ENCODE results near the gene JMJD4.
"Not testable (repeated sequence)": the region's sequence is repeated elsewhere in the genome, so short reads cannot be mapped to it uniquely, and the experiment has no call there.

The JMJD4 gene

DNA sequence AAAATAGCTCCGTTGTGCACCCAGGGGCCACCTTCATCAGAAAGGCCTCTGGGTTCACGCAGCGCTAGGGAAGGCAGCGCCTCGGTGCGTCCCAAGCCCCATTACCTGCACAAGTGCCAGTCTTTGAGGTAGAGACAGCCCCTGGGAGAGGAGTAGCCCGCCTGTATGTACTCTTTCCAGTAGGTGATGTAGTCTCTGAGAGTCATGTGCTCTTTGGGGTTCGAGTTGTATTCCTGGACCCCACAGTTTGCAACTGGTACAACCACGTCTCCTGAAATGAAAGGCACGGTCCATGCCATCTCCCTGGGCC, 601 bp downstream of the JMJD4 start:
- DNase-seq (ENCODE audit: extremely low spot score, insufficient read length, low read depth) (no peak), FAIRE-seq (no peak)

DNA sequence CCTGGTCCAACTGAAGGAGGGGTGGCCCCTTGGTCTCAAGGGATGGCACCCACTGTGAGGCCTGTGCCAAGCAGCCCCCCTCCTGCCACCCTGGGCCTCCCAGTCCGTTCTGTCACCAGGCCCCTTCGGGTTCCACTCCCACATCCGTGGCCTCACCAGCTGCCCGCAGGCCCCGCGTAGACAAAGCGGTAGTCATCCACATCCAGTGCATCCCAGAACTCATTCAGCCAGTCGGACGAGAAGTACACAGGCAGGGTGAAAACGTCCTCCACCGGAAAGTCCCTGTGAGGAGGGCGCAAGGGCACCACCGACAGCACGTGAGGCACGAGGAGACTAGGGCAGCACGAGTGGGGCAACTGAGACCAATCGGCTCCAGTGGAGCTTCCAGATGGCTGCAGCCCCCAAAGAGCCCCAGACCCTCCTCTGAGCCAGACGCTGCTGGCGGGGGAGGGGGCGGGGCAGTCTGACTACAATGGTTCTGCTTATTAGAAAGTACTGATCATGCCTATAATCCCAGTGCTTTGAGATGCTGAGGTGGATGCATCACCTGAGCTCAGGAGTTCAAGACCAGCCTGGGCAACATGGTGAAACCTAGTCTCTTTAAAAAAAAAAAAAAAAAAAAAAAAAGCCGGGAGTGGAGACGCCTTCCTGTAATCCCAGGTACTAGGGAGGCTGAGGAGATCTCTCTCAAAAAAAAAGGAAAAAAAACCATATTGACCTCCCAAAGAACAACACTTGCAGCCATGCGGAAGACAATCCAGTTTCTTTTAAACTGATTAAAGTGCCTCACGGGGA, 1.2 kb downstream of the JMJD4 start:
- DNase-seq (ENCODE audit: extremely low spot score, insufficient read length, low read depth) (no peak), FAIRE-seq (no peak)

- FAIRE-seq (no peak), DNase-seq (ENCODE audit: extremely low spot score, insufficient read length, low read depth) (no peak)
These were observed 1.8 kb downstream of the JMJD4 start for GRCh38 chr1:227733309-227733705.

- DNase-seq (ENCODE audit: extremely low spot score, insufficient read length, low read depth) (no peak), FAIRE-seq (no peak)
These were observed 2.4 kb downstream of the JMJD4 start for GRCh38 chr1:227732586-227733308.

DNA sequence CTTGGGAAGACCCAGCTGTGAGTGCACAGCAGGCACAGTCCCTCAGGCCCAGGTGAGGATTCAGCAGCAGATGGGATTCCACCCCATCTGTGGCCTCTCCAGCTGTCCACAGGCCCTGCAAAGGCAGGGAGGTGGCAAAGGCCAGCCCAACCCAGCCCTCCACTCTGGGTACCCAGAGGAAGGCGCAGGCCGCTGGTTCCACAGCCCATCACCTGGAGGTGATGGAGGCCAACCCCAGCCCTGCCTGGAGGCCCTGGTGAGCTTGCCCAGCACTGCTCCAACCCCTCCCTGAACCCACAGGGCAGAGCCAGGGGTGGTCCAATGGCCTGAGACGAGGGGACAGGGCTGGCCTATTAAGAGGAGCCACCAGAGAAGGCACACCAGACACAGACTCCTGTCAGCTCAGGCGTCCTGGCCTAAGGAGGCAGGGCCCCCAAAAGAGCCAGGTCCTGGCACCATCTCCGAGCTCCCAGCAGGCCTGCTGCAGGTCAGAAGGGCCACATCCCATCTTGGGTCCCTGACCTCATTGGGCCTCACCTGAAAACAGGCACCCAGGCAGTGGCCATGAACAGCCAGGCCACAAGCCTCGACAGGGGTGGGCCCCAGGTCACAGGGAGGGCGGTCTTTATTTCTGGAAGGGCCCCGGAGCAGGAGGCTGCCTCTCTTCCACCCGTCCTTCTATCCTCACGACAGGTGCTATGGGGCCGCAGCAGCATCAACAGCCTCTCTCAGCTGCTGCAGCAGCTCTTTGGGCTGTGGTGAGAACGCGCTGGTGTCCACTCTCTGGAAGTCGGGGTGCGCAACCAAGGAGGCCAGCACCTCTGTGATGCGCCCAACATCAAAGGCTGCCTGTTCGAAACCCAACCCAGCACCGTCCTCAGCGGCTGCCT, 3.2 kb downstream of the JMJD4 start:
- FAIRE-seq (no peak), DNase-seq (ENCODE audit: extremely low spot score, insufficient read length, low read depth) (no peak)

DNA sequence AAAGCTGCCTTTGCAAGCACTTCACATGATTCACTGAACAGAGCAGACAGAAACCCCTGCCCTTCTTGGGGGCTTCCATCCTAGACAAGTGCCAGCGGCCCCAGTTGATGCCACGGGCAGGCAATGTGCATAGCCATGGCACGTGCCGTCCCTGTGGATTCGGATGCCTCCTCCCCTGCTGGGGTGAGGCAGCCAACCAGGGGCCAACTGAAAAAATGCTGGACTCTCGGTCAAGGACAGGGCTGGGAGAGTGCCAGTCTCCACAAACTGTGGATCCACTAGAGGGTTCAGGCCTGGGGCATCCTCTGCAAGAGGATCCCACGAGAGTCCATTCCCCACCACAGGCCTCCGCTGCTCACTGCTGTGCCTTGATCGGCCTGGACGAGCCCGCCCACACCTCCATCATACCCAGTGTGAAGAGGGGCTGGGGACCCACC, 3.8 kb downstream of the JMJD4 start:
- FAIRE-seq, result no peak
- no peak for DNase-seq (ENCODE audit: extremely low spot score, insufficient read length, low read depth)

DNA sequence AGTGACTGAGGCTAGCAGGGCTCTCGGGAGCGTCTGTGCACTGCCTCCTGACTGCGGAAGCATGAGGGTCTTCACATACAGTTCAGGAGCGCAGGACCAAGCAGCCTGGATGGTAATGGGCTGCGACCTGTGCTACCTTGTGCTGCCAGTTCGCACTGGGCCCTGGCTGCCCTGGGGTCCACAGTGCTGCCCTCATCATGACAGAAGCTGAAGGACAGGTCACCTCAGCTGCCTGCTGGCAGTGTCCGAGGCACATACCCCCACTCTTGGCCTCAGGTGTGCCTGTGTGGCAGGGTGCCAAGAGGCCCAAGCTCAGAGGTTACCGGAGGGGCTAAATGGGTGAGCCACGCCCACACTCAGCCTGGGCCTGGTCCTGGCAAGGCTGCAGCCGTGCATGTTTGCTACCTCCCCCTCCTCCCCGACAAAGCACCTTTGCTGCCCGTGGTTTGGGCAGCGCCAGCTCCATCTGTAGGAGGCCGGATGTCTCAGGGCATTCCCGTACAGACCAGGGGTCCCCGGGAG, 4.4 kb downstream of the JMJD4 start:
- DNase-seq (ENCODE audit: extremely low spot score, insufficient read length, low read depth) (no peak), FAIRE-seq (no peak)

DNA sequence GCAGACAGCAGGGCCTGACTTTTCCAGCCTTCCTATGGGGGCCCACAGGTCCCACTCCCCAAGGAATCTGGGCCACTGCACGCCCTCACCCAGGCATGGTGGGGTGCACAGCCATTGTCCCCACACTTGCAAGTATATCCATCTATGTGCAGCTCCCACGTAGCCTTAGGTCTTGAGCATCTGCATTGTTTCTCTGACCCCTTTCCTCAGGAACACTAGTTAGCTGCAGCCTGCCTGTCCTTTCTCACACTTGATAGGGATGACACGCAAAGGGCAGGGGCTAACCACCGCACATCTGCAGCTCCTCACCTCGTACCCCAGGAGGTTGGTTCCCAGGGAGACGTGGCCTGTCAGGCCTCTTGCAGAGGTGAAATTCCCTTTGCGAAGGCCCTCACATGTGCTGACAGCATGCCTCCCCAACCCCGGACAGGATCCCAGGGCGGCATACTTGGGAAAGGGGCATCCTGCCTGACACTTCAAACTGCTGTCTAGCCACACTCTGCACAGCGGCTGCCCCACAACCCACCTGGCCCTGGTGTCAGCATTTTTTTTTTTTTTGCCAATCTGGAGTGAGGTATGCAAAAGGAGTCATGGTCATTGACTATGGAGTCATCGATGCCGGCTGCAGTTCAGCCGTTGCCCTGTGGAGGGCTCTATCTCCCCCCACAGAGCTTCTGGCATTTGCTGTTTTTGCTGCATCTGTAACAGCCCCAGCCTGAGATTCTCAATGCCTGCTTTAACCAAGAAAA, 5.0 kb downstream of the JMJD4 start:
- FAIRE-seq (no peak), DNase-seq (ENCODE audit: extremely low spot score, insufficient read length, low read depth) (no peak)

DNA sequence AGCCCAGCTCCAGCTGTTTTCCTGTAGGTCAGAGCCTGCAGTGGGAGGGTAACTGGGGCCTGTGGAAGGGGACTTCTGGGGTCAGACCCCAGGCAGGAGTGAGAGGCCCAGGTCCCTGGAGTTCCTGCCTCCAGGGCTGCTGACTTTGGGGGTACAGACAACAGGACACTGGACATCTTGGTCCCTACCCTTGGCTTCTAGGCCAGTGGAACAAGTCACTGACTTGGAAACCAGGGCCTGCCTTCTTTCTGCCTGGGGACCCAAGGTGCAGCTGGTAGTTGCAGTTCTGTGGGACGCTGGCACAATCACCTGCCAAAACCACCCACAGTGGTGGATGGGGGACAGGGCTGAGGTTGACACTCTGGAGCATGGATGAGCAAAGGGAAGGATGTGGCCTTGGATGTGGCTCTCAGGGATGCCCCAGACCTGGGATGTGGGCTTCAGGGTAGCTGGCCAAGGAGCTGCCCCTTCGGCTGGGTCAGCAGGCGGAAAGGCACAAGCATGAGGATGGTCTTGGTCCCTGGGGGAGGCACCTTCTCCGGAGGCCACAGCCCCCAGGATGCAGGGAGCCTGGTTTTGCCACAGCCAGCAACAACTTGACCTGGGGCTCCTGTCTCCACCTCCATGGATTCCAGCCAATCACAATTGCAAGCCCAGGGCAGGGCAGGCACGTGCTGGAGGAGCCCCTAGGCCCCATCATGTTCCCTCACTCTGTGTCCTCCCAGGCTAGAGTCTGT, 5.8 kb downstream of the JMJD4 start:
- DNase-seq (ENCODE audit: extremely low spot score, insufficient read length, low read depth) (no peak), FAIRE-seq (no peak)

- DNase-seq (ENCODE audit: extremely low spot score, insufficient read length, low read depth), result no peak
- no peak for FAIRE-seq
These were observed 6.3 kb downstream of the JMJD4 start for GRCh38 chr1:227728892-227729143.

GRCh38 chr1:227728059-227728891, 6.8 kb downstream of the JMJD4 start:
- FAIRE-seq (no peak), DNase-seq (ENCODE audit: extremely low spot score, insufficient read length, low read depth) (peak; percentile 66)

GRCh38 chr1:227726924-227727599, 8.0 kb downstream of the JMJD4 start:
- no peak for DNase-seq (ENCODE audit: extremely low spot score, insufficient read length, low read depth)
- FAIRE-seq, result no peak

DNA sequence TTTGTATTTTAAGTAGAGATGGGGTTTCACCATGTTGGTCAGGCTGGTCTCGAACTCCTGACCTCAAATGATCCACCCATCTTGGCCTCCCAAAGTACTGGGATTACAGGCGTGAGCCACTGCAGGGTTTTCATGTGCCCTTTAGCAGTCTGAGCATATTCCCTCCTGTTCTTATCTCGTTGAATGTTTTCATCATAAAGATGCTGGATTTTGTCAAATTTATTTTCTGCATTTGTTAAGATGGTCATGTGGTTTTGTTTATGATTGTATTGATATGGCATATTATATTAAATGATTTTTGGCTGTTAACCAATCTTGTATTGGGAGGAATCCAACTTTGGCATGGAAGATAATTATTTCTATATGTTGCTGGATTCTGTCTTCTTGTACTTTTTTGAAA, 8.8 kb downstream of the JMJD4 start:
- DNase-seq (ENCODE audit: extremely low spot score, insufficient read length, low read depth), result no peak
- FAIRE-seq, result no peak

- DNase-seq (ENCODE audit: extremely low spot score, insufficient read length, low read depth) (no peak), FAIRE-seq (no peak)
These were observed 10.1 kb downstream of the JMJD4 start for GRCh38 chr1:227725046-227725445.

- no peak for DNase-seq (ENCODE audit: extremely low spot score, insufficient read length, low read depth)
- no peak for FAIRE-seq
These were observed 11.6 kb downstream of the JMJD4 start for GRCh38 chr1:227723474-227723873.

DNA sequence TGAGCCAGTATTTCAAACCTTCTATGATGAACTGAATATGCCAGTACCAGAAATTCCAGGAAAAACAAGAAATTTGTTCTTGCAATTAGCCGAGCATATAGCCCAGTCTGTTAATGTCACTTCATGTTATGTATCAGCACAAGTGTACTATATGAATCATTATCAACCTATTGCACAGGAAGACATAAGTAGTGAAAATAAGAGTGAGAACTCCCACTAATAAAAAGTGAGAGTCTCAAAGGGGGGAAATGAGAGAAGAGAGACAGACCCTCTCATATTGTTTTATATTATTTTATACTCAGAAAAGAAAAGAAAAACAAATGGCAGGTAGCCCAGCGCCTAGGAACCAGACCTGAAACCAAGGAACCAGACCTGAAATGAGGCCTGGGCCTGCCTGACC, 16.2 kb downstream of the JMJD4 start:
- FAIRE-seq (no peak), DNase-seq (ENCODE audit: extremely low spot score, insufficient read length, low read depth) (no peak)

- FAIRE-seq (no peak), DNase-seq (ENCODE audit: extremely low spot score, insufficient read length, low read depth) (no peak)
These were observed 22.5 kb downstream of the JMJD4 start for GRCh38 chr1:227712648-227713047.

GRCh38 chr1:227710474-227710873, 24.6 kb downstream of the JMJD4 start:
- not testable (repeated sequence) for FAIRE-seq; DNase-seq (ENCODE audit: extremely low spot score, insufficient read length, low read depth)
